ENCODE measurements around the gene CFAP99.
"Not testable (repeated sequence)": the region's sequence is repeated elsewhere in the genome, so short reads cannot be mapped to it uniquely, and the experiment has no call there.

- not testable (repeated sequence) for TF ChIP-seq CSRNP3 (CRISPR knock-in tag; IDR thresholded peaks at IDR 0.05); GLIS3 (CRISPR knock-in tag; IDR thresholded peaks at IDR 0.05); ESRRG (CRISPR knock-in tag; IDR thresholded peaks at IDR 0.05); RARB (CRISPR knock-in tag; IDR thresholded peaks at IDR 0.05); ZFP30 (CRISPR knock-in tag; IDR thresholded peaks at IDR 0.05); PATZ1 (CRISPR knock-in tag; IDR thresholded peaks at IDR 0.05; ENCODE audit: borderline replicate concordance); CSDC2 (CRISPR knock-in tag; IDR thresholded peaks at IDR 0.05); ARNTL (CRISPR knock-in tag; IDR thresholded peaks at IDR 0.05; ENCODE audit: borderline replicate concordance, low read depth); ISL1 (CRISPR knock-in tag; IDR thresholded peaks at IDR 0.05); ZNF8 (CRISPR knock-in tag; IDR thresholded peaks at IDR 0.05); ZC3H10 (CRISPR knock-in tag; IDR thresholded peaks at IDR 0.05); ZNF70 (CRISPR knock-in tag; IDR thresholded peaks at IDR 0.05); SNAI2 (CRISPR knock-in tag; IDR thresholded peaks at IDR 0.05)
- TF ChIP-seq, protein P1, sequence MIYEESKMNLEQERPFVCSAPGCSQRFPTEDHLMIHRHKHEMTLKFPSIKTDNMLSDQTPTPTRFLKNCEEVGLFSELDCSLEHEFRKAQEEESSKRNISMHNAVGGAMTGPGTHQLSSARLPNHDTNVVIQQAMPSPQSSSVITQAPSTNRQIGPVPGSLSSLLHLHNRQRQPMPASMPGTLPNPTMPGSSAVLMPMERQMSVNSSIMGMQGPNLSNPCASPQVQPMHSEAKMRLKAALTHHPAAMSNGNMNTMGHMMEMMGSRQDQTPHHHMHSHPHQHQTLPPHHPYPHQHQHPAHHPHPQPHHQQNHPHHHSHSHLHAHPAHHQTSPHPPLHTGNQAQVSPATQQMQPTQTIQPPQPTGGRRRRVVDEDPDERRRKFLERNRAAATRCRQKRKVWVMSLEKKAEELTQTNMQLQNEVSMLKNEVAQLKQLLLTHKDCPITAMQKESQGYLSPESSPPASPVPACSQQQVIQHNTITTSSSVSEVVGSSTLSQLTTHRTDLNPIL (CRISPR knock-in tag; IDR thresholded peaks at IDR 0.05; ENCODE audit: low read depth) = not testable (repeated sequence)
Measured at GRCh38 chr4:2380589-2380988, 38.2 kb upstream of the CFAP99 start.

Measured in SK-N-SH treated with all-trans-retinoic acid at 6 μM for 48 hours (cell line).